Right lobe of liver (tissue), 6 donors: ENCODE results near the gene IRX2. TPM values are rescaled to one million over a fixed set of nuclear protein-coding genes. Genes with fewer than 3 reads are reported as not detected.

Source experiments
- ATAC-seq, 4 donors: fragments of 200-7000 bp; cut with Tn5 transposase; one replicate each; pipeline ENCODE4 v1.9.1; 2020; ENCODE audit warnings: mild to moderate bottlenecking in 4 of 4, moderate library complexity in 4 of 4
- DNase-seq, 3 donors: peaks; one replicate each; pipeline ENCODE4 v3.0.0-alpha.2; 2020
- H3K27ac ChIP-seq, 3 donors: fragments of 200-600 bp; one replicate each; pipeline ENCODE4 v1.8.0; 2022
- H3K27me3 ChIP-seq, 2 donors: fragments of 200-600 bp; one replicate each; pipeline ENCODE4 v1.8.0; 2022
- H3K36me3 ChIP-seq, 4 donors: fragments of 200-600 bp; sonication (generic) in 1 of 4; one replicate each; pipeline versions ENCODE4 v1.5.1 to v1.8.0; 2017 to 2022; ENCODE audit warnings: control low read depth in 1 of 4
- H3K4me1 ChIP-seq, 4 donors: fragments of 200-600 bp; sonication (generic) in 1 of 4; one replicate each; pipeline versions ENCODE4 v1.5.1 to v1.8.0; 2017 to 2022; ENCODE audit warnings: control low read depth in 1 of 4
- H3K4me3 ChIP-seq, 3 donors: fragments of 200-600 bp; one replicate each; pipeline ENCODE4 v1.8.0; 2022
- H3K9me3 ChIP-seq, 4 donors: fragments of 200-600 bp; sonication (generic) in 1 of 4; one replicate each; pipeline versions ENCODE4 v1.5.1 to v1.8.0; 2017 to 2022; ENCODE audit warnings: control low read depth in 1 of 4
- POLR2A ChIP-seq: fragments of 450-650 bp; IDR thresholded peaks from one replicate; pipeline ENCODE4 v1.6.1; 2017; ENCODE audit warnings: antibody characterized with exemption, mild to moderate bottlenecking
- WGBS: methylation state at CpG from one replicate; pipeline ENCODE4 v1.1.6; 2018; ENCODE audit warnings: low coverage, low lambda C conversion rate; ENCODE audit not compliant: insufficient coverage; ENCODE audit errors: missing lambda C conversion rate; 5-methylcytosine and 5-hydroxymethylcytosine counted together
- intact Hi-C, 2 donors: fragments of 100-400 bp; cut with DNase I; formaldehyde crosslinking; loops; one replicate each; pipeline versions ENCODE4 v1.11.2 to v1.14.1; 2022
- total RNA-seq, 6 experiments: library from RNA; depleted of rRNA in 2 of 6; stranded (reverse); fragments of >200 nt in 2 of 6; fragmentation: NEBNext Ultra II Directional in 3 of 6; extraction: Animal tissue kit (Norgen Biotek cat#: 25700) in 3 of 6; gene quantifications; one replicate each; pipeline versions ENCODE4 v1.1.0 to v1.2.4, GENCODE V29; 2016 to 2023
- TF ChIP-seq, protein P1 (sequence below), 4 donors: fragments of 200-600 bp in 3 of 4; fragments of 450-650 bp in 1 of 4; IDR thresholded peaks; one replicate each; pipeline versions ENCODE4 v1.5.1 to v1.8.0; 2016 to 2022; ENCODE audit warnings: antibody characterized with exemption in 4 of 4, mild to moderate bottlenecking in 2 of 4
- donor health status: DM: no; HTN: yes; CAD: no.
- donor health status: DM: no; HTN: no; CAD: no.
- donor health status: DM: no; HTN: no; CAD: no.
- donor health status: DM: no; HTN: yes; CAD: no.
- donor health status: DM: no; HTN: yes; CAD: no.

Gene IRX2
- total RNA-seq, 6 experiments from 2014 or later = not detected

DNA sequence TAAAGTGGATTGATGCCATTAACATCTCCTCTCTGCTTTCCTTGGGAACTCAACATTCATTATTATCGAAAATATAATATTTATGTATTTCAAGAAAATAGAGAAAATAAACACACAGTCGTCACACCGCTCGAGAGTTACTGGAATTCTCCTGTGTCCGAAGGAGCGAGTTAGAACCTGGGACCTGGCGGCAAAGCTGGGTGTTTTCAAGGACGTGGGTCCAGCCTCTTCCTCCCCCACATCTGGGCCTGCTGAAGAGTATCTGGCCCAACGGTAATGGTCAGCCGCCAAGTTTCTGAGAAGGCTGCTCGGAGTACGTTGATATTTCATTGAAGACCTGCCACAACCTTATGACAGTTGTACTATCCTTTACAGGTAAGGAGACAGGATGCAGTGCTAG lies 47.9 kb downstream of the IRX2 start:
- no peak overlapping the region for H3K27ac ChIP-seq
- no peaks in the 10 kb centered on the region for H3K36me3 ChIP-seq
- H3K4me3 ChIP-seq = no peak overlapping the region
- no peak for TF ChIP-seq POLR2A
- TF ChIP-seq, protein P1, sequence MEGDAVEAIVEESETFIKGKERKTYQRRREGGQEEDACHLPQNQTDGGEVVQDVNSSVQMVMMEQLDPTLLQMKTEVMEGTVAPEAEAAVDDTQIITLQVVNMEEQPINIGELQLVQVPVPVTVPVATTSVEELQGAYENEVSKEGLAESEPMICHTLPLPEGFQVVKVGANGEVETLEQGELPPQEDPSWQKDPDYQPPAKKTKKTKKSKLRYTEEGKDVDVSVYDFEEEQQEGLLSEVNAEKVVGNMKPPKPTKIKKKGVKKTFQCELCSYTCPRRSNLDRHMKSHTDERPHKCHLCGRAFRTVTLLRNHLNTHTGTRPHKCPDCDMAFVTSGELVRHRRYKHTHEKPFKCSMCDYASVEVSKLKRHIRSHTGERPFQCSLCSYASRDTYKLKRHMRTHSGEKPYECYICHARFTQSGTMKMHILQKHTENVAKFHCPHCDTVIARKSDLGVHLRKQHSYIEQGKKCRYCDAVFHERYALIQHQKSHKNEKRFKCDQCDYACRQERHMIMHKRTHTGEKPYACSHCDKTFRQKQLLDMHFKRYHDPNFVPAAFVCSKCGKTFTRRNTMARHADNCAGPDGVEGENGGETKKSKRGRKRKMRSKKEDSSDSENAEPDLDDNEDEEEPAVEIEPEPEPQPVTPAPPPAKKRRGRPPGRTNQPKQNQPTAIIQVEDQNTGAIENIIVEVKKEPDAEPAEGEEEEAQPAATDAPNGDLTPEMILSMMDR (IDR thresholded peaks at IDR 0.05) = no peak
- intact Hi-C loops = no loop called here
- no peaks in the 10 kb centered on the region for H3K4me1 ChIP-seq
- ATAC-seq = no peak
- no peaks in the 10 kb centered on the region for H3K27me3 ChIP-seq
- DNase-seq = no peak
- no peaks in the 10 kb centered on the region for H3K9me3 ChIP-seq
- 84% methylated on average over 12 of the region's 12 CpGs for WGBS

DNA sequence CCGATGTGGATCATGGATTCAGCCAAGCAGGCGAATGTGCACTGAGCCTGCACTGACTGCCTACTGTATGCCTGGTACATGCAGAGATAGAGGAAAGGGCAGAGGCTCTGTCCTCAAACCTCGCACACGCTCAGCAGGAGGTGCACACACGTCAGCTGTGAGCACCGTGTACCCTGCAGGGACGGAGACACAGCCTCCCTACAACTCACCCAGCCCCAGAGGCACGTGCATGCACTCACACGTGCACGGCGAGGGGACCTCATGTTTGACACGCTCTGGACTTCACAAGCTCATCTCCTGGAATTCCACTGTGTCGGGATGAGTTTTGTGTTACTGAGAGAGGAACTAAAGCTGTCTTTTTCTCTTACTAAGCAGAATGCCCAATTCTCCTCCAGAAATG lies 48.4 kb downstream of the IRX2 start:
- TF ChIP-seq, protein P1 (IDR thresholded peaks at IDR 0.05) = no peak
- TF ChIP-seq POLR2A = no peak
- 35% methylated on average over 7 of the region's 13 CpGs for WGBS
- no peaks in the 10 kb centered on the region for H3K27me3 ChIP-seq
- intact Hi-C loops = no loop called here
- H3K9me3 ChIP-seq = no peaks in the 10 kb centered on the region
- H3K27ac ChIP-seq = no peak overlapping the region
- DNase-seq = no peak
- no peak for ATAC-seq
- no peaks in the 10 kb centered on the region for H3K4me1 ChIP-seq
- H3K4me3 ChIP-seq = no peak overlapping the region
- no peaks in the 10 kb centered on the region for H3K36me3 ChIP-seq

DNA sequence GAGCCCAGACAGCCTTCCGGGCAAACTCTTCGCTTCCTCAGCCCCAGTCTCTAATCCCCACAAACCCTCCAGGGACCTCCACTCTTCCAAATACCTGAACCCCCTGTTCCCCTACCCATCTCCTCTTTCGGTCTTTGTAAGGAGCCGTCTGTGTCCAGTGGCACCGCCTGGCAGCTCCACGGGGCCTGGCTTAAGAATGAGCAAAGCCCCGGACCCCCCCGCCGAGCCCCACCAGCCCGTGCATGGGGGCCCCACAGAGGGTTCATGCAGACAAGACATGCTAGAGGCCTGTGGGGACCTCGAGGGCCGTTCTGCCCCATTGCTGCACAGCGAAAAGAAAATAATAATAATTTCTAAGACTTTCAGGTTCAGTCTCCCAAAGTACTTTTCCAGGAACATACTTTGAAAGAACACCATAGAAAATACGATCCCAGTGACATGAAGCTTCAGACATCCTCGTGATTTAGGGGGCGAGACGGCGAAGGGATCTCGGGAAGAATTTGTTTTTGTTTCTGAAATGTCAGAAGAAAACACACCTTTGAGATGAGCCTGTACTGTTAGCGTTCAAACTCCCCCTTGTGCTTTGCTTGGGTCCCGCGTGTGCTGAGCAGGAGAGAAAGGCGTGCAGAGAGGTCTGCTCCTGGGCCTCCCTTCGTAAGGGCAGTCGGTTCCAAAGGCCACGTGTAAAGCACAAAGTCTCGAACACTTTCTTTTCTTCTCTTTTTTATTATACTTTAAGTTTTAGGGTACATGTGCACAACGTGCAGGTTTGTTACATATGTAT lies 49.2 kb downstream of the IRX2 start:
- H3K27me3 ChIP-seq = no peaks in the 10 kb centered on the region
- 61% methylated on average over 20 of the region's 28 CpGs for WGBS
- DNase-seq (no peak), ATAC-seq (no peak)
- no peak overlapping the region for H3K4me3 ChIP-seq
- no peaks in the 10 kb centered on the region for H3K9me3 ChIP-seq
- no peak for TF ChIP-seq POLR2A
- no peaks in the 10 kb centered on the region for H3K4me1 ChIP-seq
- intact Hi-C loops = no loop called here
- H3K36me3 ChIP-seq = no peaks in the 10 kb centered on the region
- no peak overlapping the region for H3K27ac ChIP-seq

DNA sequence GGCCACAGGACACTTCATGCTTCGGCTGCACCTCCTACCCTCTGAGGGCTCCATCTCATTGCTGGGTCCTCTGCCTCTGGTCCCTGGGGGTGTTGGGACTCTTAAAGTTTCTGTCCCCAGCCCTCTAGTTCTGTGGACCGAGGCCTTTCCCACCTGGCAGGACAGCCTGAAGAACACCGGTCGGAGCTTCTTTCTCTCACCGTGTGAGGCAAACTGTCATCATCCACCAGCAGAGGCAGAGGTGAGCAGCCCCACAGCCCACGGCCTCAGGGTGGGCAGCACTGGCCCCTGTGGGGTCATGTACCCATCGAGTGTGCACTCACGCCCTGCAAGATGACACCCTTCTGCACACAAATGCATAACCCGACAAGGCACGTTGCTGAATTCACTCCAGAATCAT lies 49.9 kb downstream of the IRX2 start:
- Histone ChIP-seq H3K4me3 (no peak overlapping the region), H3K36me3 (no peaks in the 10 kb centered on the region), H3K9me3 (no peaks in the 10 kb centered on the region), H3K27ac (no peak overlapping the region), H3K4me1 (no peaks in the 10 kb centered on the region), H3K27me3 (no peaks in the 10 kb centered on the region)
- 0% methylated on average over 1 of the region's 10 CpGs for WGBS
- ATAC-seq (no peak), DNase-seq (no peak)
- no peak for TF ChIP-seq POLR2A
- TF ChIP-seq, protein P1 (IDR thresholded peaks at IDR 0.05) = no peak
- intact Hi-C loops = no loop called here

DNA sequence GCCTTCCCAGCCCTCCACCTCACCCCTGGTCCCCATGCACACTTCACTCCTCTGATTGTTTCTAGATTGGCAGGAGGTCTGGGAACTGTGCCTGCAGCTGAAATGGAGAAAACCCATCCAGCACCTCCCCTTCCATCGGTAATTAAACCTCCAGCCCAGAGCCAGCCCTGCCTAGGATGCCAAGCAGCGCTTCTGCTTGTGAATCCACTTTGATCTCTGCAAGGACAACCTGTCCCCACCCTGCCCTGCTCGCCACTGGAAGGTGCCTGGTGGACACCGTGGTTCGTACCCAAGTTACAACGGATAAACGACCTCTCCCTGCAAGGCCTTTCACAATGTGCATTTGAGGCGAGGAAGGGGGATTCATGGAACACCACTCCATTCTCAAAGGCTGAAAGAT lies 50.6 kb downstream of the IRX2 start:
- H3K27me3 ChIP-seq = no peaks in the 10 kb centered on the region
- WGBS = 57% methylated on average over 3 of the region's 8 CpGs
- H3K4me1 ChIP-seq = no peaks in the 10 kb centered on the region
- DNase-seq = no peak
- no peak overlapping the region for H3K27ac ChIP-seq
- no peak overlapping the region for H3K4me3 ChIP-seq
- H3K9me3 ChIP-seq = no peaks in the 10 kb centered on the region
- H3K36me3 ChIP-seq = no peaks in the 10 kb centered on the region
- no peak for ATAC-seq
- TF ChIP-seq, protein P1 (IDR thresholded peaks at IDR 0.05) = no peak
- no peak for TF ChIP-seq POLR2A
- intact Hi-C loops = no loop called here
